Right lung (tissue), 10 donors: ENCODE results near the gene XPR1. TPM values are rescaled to one million over a fixed set of nuclear protein-coding genes. Genes with fewer than 3 reads are reported as not detected.

Experiments used
- DNase-seq, 2 donors: peaks; one replicate each; pipeline ENCODE4 v3.0.0-alpha.2; 2013
- long read RNA-seq, 8 donors: transcript quantifications; one replicate each; lab custom pipeline, GENCODE V29; 2026
- polyA plus RNA-seq, 5 donors: library from polyadenylated mRNA; unstranded; fragments of 120-200 nt; gene quantifications; one replicate each; pipeline versions ENCODE4 v1.2.1 to v1.2.3, GENCODE V29; 2013; ENCODE audit warnings: inconsistent platforms in 1 of 5, low replicate concordance in 1 of 5; ENCODE audit not compliant: insufficient read length in 5 of 5, insufficient read depth in 1 of 5

Gene XPR1
- polyA plus RNA-seq: 10 to 100 TPM; 18.8 to 32.2 (median 28.6) TPM
- long read RNA-seq, donor 1, full-length matches to known transcripts: 7 of 7 reads
- long read RNA-seq, donor 1, partial matches to known transcripts: 0 of 7 reads
- long read RNA-seq, donor 1, other reads (novel, unspliced or antisense): 0 of 7 reads
- long read RNA-seq, donor 2, full-length matches to known transcripts: 2 of 2 reads
- long read RNA-seq, donor 2, partial matches to known transcripts: 0 of 2 reads
- long read RNA-seq, donor 2, other reads (novel, unspliced or antisense): 0 of 2 reads
- long read RNA-seq, donor 3, full-length matches to known transcripts: 2 of 2 reads
- long read RNA-seq, donor 3, partial matches to known transcripts: 0 of 2 reads
- long read RNA-seq, donor 3, other reads (novel, unspliced or antisense): 0 of 2 reads
- long read RNA-seq, donor 4, full-length matches to known transcripts: 2 of 2 reads
- long read RNA-seq, donor 4, partial matches to known transcripts: 0 of 2 reads
- long read RNA-seq, donor 4, other reads (novel, unspliced or antisense): 0 of 2 reads
- long read RNA-seq, donor 5, full-length matches to known transcripts: 6 of 11 reads
- long read RNA-seq, donor 5, partial matches to known transcripts: 5 of 11 reads
- long read RNA-seq, donor 5, other reads (novel, unspliced or antisense): 0 of 11 reads
- long read RNA-seq, donor 6, full-length matches to known transcripts: 2 of 2 reads
- long read RNA-seq, donor 6, partial matches to known transcripts: 0 of 2 reads
- long read RNA-seq, donor 6, other reads (novel, unspliced or antisense): 0 of 2 reads
- long read RNA-seq, donor 7, full-length matches to known transcripts: 7 of 7 reads
- long read RNA-seq, donor 7, partial matches to known transcripts: 0 of 7 reads
- long read RNA-seq, donor 7, other reads (novel, unspliced or antisense): 0 of 7 reads
- long read RNA-seq, donor 8: 0 reads

- peak; percentile 99 for DNase-seq
Observed at GRCh38 chr1:180631766-180632325, at the start of gene XPR1. XPR1 (plus strand) TSS chr1:180632022; CDS start chr1:180632202, 180 bp downstream.

GRCh38 chr1:180584869-180585268, 47.0 kb upstream of the XPR1 start:
- DNase-seq: no peak

GRCh38 chr1:180585994-180586359, 45.8 kb upstream of the XPR1 start:
- no peak for DNase-seq

GRCh38 chr1:180586671-180587155, 45.1 kb upstream of the XPR1 start:
- DNase-seq: no peak

GRCh38 chr1:180588121-180588520, 43.7 kb upstream of the XPR1 start:
- DNase-seq: no peak

- DNase-seq: no peak
Observed at GRCh38 chr1:180590889-180591288, 40.9 kb upstream of the XPR1 start.

- DNase-seq: no peak
Observed at GRCh38 chr1:180593382-180593781, 38.4 kb upstream of the XPR1 start.

GRCh38 chr1:180594723-180595122, 37.1 kb upstream of the XPR1 start:
- no peak for DNase-seq

GRCh38 chr1:180595966-180596365, 35.9 kb upstream of the XPR1 start:
- DNase-seq: no peak

GRCh38 chr1:180597520-180597919, 34.3 kb upstream of the XPR1 start:
- no peak for DNase-seq

GRCh38 chr1:180598333-180598974, 33.4 kb upstream of the XPR1 start:
- no peak for DNase-seq

- DNase-seq: no peak
Observed at GRCh38 chr1:180600343-180600742, 31.5 kb upstream of the XPR1 start.

GRCh38 chr1:180601512-180601911, 30.3 kb upstream of the XPR1 start:
- no peak for DNase-seq

- DNase-seq: no peak
Observed at GRCh38 chr1:180603223-180603849, 28.5 kb upstream of the XPR1 start.

- no peak for DNase-seq
Observed at GRCh38 chr1:180603850-180604226, 28.0 kb upstream of the XPR1 start.

- no peak for DNase-seq
Observed at GRCh38 chr1:180606155-180606554, 25.7 kb upstream of the XPR1 start.

GRCh38 chr1:180609643-180610555, 21.9 kb upstream of the XPR1 start:
- peak; percentile 66 to 78 for DNase-seq

GRCh38 chr1:180610556-180611015, 21.2 kb upstream of the XPR1 start:
- no peak for DNase-seq

GRCh38 chr1:180611016-180611930, 20.5 kb upstream of the XPR1 start:
- peak; percentile 54 to 66 for DNase-seq
